GM18858 (cell line): ENCODE measurements around the gene EPB41L4B.
A peak's percentile ranks its signal among the peaks of the same experiment; 100 is the strongest.
"Not testable (repeated sequence)": the region's sequence is repeated elsewhere in the genome, so short reads cannot be mapped to it uniquely, and the experiment has no call there.

Experiments
- ATAC-seq: cut with Tn5 transposase; IDR thresholded peaks from one replicate; pipeline ENCODE4 v1.9.1; 2021; ENCODE audit not compliant: unreplicated experiment

The EPB41L4B gene

DNA sequence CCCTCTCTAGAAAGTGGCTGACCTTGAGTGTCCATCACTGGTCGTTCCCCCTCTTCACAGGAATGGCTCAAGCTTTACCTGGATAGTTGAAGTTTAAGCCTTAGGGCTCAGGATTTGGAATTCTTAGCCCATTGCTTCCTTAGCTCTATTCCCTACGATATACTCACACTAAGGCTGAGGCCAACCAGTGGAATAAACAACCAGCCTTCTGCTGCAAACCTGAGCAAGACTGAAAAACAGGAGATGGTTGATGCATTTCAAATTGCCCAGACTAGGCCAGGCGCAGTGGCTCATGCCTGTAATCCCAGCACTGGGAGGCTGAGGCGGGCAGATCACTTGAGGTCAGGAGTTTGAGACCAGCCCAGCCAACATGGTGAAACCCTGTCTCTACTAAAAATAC, 194.2 kb downstream of the EPB41L4B start:
- not testable (repeated sequence) for ATAC-seq

- no peak for ATAC-seq
Measured at GRCh38 chr9:109124121-109124520, 196.7 kb downstream of the EPB41L4B start.

DNA sequence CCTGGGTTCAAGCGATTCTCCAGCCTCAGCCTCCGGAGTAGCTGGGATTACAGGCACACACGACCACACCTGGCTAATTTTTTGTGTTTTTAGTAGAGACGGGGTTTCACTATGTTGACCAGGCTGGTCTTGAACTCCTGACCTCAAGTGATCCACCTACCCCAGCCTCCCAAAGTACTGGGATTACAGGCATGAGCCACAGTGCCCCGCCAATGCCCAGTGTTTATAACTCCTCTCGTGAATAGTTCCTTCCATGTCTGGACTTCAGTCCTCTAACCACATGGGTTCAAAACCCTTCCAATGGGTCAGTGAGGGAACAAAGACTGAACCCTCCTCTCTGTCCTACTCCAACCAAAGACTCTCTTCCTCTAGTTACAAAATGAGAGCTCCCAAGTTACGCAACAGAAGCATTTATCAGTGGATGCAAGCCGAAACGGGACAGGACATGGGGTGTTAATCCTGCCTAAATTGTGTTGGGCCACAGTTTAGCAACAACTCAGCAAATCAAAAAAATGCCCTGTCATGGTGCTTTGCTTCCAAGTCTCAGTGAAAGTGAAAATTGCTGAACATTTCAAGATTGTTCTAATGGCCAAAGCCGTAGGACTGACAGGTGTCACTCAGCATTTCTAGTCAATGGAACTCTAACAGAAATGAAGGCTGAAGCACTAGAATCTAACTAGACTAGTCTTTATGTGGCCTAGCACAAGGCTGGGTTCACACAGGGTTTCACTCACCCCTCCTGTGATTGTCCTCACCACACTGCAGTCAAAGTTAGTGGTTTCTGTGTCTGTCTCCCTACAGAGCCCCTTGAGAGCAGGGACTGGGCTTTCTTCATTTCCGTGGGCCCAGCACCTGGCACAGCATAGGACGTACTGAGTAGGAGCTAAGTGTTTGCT, 197.9 kb downstream of the EPB41L4B start:
- ATAC-seq: peak; percentile 19
